SIG-M5 treated with dmso at 0.1 percent for 504 hours (cell line): ENCODE measurements around the gene RBMX2.

Experiments
- DNase-seq: peaks from one replicate; lab custom pipeline; 2025; ENCODE audit not compliant: unreplicated experiment; lab: John Stamatoyannopoulos, UW

Gene RBMX2

DNA sequence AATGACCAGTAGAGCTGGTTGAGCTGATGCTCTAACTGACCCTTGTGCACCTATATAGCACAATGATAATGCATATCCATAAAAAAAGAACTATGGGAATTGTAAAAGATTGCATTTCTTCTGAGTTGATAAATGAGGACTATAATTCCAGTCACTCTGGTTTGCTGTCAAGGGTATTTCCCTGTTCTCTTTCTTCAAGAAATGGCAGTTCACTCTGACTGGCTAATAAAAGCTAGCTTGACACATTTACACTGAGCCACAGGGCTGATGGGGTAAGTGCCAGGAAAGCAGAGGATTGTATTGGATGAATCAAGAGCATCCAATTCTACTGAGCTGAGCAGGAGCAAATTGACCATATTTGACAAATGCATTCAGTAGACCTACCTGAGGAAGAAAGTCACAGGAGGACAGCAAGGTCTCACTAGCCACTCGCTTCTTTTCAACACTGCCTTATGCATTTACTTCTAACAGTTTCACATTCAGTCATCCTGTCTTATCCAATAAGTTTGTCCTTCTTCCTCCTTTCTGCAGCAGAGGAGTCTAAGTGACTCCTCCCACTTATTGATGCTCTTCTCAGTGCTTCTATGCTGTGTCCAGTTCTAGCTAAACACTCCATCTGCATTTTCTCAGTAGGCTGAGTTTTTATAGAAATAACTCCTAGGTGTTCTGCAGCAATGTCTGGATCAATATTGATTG is 43.0 kb downstream of the RBMX2 start:
- peak; percentile 11 for DNase-seq

DNA sequence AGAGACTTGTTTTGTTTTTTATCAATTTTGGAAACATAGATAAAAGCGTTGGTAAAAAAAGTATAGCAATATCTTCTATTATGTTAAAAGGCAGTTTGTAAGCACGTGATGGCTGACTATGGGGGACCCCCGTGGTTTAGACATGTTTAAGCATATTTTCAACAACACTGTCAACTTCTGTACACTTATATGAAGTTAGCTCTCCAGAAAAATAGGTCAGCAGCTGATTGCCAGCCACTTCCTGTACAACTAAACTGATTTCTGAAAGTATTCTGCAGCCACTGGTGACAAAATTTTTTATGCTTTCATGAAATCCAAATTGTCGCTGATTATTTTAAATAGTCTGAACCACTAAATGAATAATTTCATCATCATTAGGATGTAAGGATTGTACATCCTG is 45.2 kb downstream of the RBMX2 start:
- no peak for DNase-seq
